Esophagus squamous epithelium (tissue), 5 donors: ENCODE data around the gene SAP30L. TPM values are rescaled to one million over a fixed set of nuclear protein-coding genes. Genes with fewer than 3 reads are reported as not detected.
A peak's percentile ranks its signal among the peaks of the same experiment; 100 is the strongest.

Experiments
- DNase-seq: peaks from one replicate; lab custom pipeline; 2025; lab: John Stamatoyannopoulos, UW
- H3K27ac ChIP-seq, 4 donors: fragments of 200-600 bp; sonication (generic); one replicate each; pipeline ENCODE4 v1.5.1; 2016 to 2019; ENCODE audit warnings: mild to moderate bottlenecking in 1 of 4
- H3K27me3 ChIP-seq, 4 donors: fragments of 200-600 bp; sonication (generic); 1 replicate in 3 of 4; 2 replicates in 1 of 4; pipeline versions ENCODE4 v1.5.1 to v1.6.0; 2017 to 2021; ENCODE audit warnings: antibody characterized with exemption in 1 of 4
- H3K36me3 ChIP-seq, 3 donors: fragments of 200-600 bp; sonication (generic); one replicate each; pipeline ENCODE4 v1.5.1; 2016 to 2019
- H3K4me1 ChIP-seq, 3 donors: fragments of 200-600 bp; sonication (generic); one replicate each; pipeline ENCODE4 v1.5.1; 2017 to 2019
- H3K4me3 ChIP-seq, 4 donors: fragments of 200-600 bp; sonication (generic); 1 replicate in 3 of 4; 2 replicates in 1 of 4; pipeline ENCODE4 v1.5.1; 2016 to 2019; ENCODE audit warnings: mild to moderate bottlenecking in 2 of 4, moderate library complexity in 1 of 4
- H3K9me3 ChIP-seq, 3 donors: fragments of 200-600 bp; sonication (generic); one replicate each; pipeline ENCODE4 v1.5.1; 2016 to 2019
- POLR2A ChIP-seq, 4 donors: fragments of 450-650 bp; IDR thresholded peaks; one replicate each; pipeline ENCODE4 v1.6.1; 2017; ENCODE audit warnings: antibody characterized with exemption in 4 of 4, mild to moderate bottlenecking in 4 of 4, moderate library complexity in 3 of 4
- WGBS, 2 donors: methylation state at CpG; one replicate each; pipeline ENCODE4 v1.1.5; 2018; 5-methylcytosine and 5-hydroxymethylcytosine counted together
- intact Hi-C: fragments of 100-400 bp; cut with DNase I; formaldehyde crosslinking; loops from one replicate; pipeline ENCODE4 v1.15.0; 2022
- total RNA-seq, 4 donors: library from RNA; depleted of rRNA; stranded (reverse); fragments of >200 nt; gene quantifications; one replicate each; pipeline ENCODE4 v1.1.0, GENCODE V29; 2016
- TF ChIP-seq, protein P1 (sequence below), 6 experiments: fragments of 450-650 bp in 4 of 6; fragments of 200-600 bp in 2 of 6; sonication (generic) in 2 of 6; IDR thresholded peaks; one replicate each; pipeline ENCODE4 v1.5.1; 2016 to 2019; ENCODE audit warnings: antibody characterized with exemption in 6 of 6, mild to moderate bottlenecking in 4 of 6, moderate library complexity in 4 of 6
- donor health status: DM: yes; HTN: yes; CAD: no.

SAP30L gene
- total RNA-seq, 4 donors from 2014 or later = 11.1 to 32.0 (median 12.0) TPM

DNA sequence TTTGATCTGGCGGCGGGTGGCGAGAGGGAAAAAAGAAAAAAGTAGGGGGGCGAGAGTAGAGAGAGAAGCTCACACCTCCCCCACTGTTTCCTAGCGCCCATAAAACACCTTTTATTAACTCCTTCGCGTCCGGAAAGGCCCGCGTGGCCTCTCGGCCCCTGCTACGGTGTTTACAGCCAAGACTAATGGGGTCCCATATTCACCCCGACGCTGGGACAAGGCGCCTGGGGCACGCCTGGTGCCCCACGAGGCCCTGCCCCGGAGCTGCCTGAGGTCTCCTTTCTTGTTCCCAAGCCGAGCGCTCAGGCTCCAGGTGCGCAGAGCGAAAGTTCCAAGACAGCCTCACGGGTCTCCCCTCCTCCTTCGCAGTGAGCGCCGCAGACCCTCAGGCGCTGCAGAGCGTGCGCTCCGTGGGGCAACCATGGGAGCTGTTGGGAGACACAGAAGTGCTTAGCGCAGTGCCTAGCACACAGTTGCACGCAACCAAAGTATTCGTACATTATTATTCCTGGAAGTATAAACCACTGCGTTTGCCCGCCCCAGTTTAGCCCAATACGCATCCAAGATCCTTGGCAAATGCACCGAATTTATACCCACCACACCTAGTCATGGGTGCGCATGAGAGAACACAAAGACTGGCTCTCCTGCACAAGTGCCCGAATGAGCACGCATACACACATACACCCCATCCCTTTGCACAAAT lies 27.9 kb downstream of the SAP30L start:
- 13 to 16% methylated on average over 16 to 20 of the region's 40 CpGs for WGBS, 2 donors
- intact Hi-C loops = no loop called here
- Histone ChIP-seq H3K27me3 (peaks cover 28 to 100% (median 61%) of the 10 kb centered on the region in 4 donors), H3K4me3 (no peak overlapping the region), H3K4me1 (peaks cover 39 to 68% (median 43%) of the 10 kb centered on the region in 3 donors), H3K27ac (no peak overlapping the region), H3K9me3 (no peaks in the 10 kb centered on the region), H3K36me3 (no peaks in the 10 kb centered on the region)
- DNase-seq = no peak
- no peak for TF ChIP-seq POLR2A (IDR thresholded peaks at IDR 0.05)
- TF ChIP-seq, protein P1, sequence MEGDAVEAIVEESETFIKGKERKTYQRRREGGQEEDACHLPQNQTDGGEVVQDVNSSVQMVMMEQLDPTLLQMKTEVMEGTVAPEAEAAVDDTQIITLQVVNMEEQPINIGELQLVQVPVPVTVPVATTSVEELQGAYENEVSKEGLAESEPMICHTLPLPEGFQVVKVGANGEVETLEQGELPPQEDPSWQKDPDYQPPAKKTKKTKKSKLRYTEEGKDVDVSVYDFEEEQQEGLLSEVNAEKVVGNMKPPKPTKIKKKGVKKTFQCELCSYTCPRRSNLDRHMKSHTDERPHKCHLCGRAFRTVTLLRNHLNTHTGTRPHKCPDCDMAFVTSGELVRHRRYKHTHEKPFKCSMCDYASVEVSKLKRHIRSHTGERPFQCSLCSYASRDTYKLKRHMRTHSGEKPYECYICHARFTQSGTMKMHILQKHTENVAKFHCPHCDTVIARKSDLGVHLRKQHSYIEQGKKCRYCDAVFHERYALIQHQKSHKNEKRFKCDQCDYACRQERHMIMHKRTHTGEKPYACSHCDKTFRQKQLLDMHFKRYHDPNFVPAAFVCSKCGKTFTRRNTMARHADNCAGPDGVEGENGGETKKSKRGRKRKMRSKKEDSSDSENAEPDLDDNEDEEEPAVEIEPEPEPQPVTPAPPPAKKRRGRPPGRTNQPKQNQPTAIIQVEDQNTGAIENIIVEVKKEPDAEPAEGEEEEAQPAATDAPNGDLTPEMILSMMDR (IDR thresholded peaks at IDR 0.05) = no peak

GRCh38 chr5:154474396-154475334 lies 28.9 kb downstream of the SAP30L start:
- peaks cover 43 to 78% (median 50%) of the 10 kb centered on the region in 3 donors for H3K4me1 ChIP-seq
- H3K9me3 ChIP-seq = no peaks in the 10 kb centered on the region
- DNase-seq = no peak
- TF ChIP-seq POLR2A (IDR thresholded peaks at IDR 0.05) = no peak
- TF ChIP-seq, protein P1 (IDR thresholded peaks at IDR 0.05) = no peak
- WGBS, 2 donors = 18% methylated on average over 14 to 17 of the region's 17 CpGs
- H3K36me3 ChIP-seq = no peaks in the 10 kb centered on the region
- intact Hi-C loops = no loop called here
- no peak overlapping the region for H3K4me3 ChIP-seq
- H3K27me3 ChIP-seq = peaks cover 36 to 100% (median 70%) of the 10 kb centered on the region in 4 donors
- H3K27ac ChIP-seq = no peak overlapping the region

DNA sequence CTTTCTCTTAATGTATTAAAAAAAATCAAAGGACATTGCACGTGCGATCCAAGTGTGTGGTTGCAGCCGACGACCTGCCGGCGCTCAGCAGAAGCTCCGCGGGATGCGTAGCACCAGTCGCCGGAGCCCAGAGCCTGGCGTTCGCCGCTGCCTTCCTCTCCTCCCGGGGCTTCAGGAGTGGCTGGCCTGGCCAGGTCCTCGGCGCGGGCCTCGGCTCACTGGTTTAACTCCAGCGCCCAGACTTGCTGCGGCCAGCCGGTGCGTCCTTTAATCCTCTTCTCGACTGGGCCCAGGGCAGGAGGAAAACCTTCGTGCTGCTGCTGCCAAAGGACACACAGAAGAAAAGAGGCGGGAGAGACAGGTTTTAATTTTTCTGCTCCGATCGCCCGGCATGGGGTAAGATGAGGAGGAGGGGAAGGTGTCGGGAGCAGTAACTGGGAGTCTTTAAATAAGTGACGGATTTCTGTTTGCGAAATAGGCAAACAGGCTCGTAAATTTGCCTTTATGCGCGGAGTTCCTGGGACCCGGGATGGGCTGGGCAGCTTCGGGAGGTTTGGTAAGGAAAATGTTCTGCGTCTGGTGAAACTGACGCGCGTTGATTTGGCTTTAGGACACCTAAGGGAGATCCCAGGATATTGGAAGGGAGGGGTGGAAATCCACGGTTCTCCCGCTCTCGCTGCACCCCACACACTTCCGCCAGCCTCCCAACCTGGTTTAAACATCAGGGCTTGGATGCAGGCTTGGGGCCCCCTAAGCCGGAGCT lies 30.0 kb downstream of the SAP30L start:
- Histone ChIP-seq H3K9me3 (no peaks in the 10 kb centered on the region), H3K4me1 (peaks cover 43 to 83% (median 50%) of the 10 kb centered on the region in 3 donors), H3K27ac (no peak overlapping the region), H3K27me3 (peaks cover 37 to 100% (median 80%) of the 10 kb centered on the region in 4 donors), H3K4me3 (peak overlapping the region in 1 of 4 donors; percentile 22), H3K36me3 (no peaks in the 10 kb centered on the region)
- WGBS, 2 donors = 8 to 12% methylated on average over 21 to 34 of the region's 46 CpGs
- intact Hi-C loops = no loop called here
- no peak for TF ChIP-seq POLR2A (IDR thresholded peaks at IDR 0.05)
- TF ChIP-seq, protein P1 (IDR thresholded peaks at IDR 0.05) = no peak
- DNase-seq = no peak

DNA sequence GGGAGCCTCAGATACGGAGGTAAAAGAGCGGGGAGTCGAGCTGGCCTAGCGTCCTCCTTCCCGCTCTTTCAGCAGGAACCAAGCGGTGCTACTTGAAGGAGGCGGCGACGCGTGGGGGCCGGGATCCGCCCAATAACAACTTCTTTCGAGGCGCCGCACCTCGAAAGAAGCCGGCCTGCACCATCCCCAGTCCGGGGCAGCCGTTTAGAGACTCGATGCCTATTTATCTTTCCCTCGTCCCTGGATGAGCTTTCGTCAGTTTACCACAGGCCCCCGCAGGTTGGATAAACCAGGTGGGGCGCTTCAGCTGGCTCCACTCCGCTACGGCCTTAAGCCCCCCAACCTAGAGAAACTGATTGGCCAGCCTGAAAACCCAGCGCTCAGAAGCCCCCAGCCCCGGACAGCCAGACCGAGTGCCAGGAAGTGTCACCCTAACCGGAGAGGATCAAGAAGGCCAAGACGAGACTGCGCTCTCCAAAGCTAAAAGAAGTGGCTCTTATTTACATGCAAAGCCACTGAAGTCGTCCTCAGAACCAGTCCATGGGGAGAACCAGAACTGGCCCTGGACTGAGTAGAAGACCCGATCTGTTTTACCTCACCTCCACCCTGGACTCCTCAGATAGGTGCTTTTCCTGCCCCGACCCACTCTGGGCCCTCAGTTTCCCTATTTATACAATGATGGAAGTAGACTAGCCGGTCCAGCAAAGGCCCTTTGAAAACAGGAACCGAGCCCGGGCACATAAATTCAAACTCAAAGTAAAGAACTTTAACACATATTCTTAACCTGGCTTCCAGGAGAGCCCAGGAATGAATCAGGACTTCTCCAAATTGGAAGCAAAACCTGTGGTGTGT lies 30.8 kb downstream of the SAP30L start:
- DNase-seq = no peak
- Histone ChIP-seq H3K4me3 (peak overlapping the region in 1 of 4 donors; percentile 22), H3K36me3 (no peaks in the 10 kb centered on the region), H3K9me3 (no peaks in the 10 kb centered on the region), H3K4me1 (peaks cover 43 to 77% (median 50%) of the 10 kb centered on the region in 3 donors), H3K27me3 (peaks cover 44 to 100% (median 87%) of the 10 kb centered on the region in 4 donors), H3K27ac (no peak overlapping the region)
- 6 to 9% methylated on average over 5 to 6 of the region's 38 CpGs for WGBS, 2 donors
- intact Hi-C loops = no loop called here
- TF ChIP-seq, protein P1 (IDR thresholded peaks at IDR 0.05) = no peak
- no peak for TF ChIP-seq POLR2A (IDR thresholded peaks at IDR 0.05)
